Neuron (in vitro differentiated cells): ENCODE measurements around the gene UBE2Q2.

Source experiments
- H2AFZ ChIP-seq: one replicate; pipeline ENCODE4 v1.6.1; 2013; ENCODE audit warnings: low read depth, mild to moderate bottlenecking, inconsistent platforms, low read length, moderate library complexity
- H3K27me3 ChIP-seq: one replicate; pipeline ENCODE4 v1.6.1; 2013; ENCODE audit warnings: low read length; ENCODE audit not compliant: insufficient read depth
- H3K36me3 ChIP-seq: one replicate; pipeline ENCODE4 v1.6.1; 2013; ENCODE audit warnings: low read length; ENCODE audit not compliant: insufficient read depth
- H3K4me1 ChIP-seq: one replicate; pipeline ENCODE4 v1.6.1; 2013; ENCODE audit warnings: low read length; ENCODE audit not compliant: insufficient read depth
- H3K4me3 ChIP-seq: 2 replicates; pipeline ENCODE4 v1.5.1; 2013; ENCODE audit warnings: mild to moderate bottlenecking, low read length, moderate library complexity
- H3K9me3 ChIP-seq: one replicate; pipeline ENCODE4 v1.6.1; 2013; ENCODE audit warnings: low read length

UBE2Q2 gene

GRCh38 chr15:75927601-75928000, 84.4 kb downstream of the UBE2Q2 start:
- Histone ChIP-seq H3K27me3 (no peaks in the 10 kb centered on the region), H3K4me1 (no peaks in the 10 kb centered on the region), H3K9me3 (no peaks in the 10 kb centered on the region), H3K36me3 (peaks cover 54% of the 10 kb centered on the region), H3K4me3 (no peak overlapping the region), H2AFZ (no peak overlapping the region)

- no peaks in the 10 kb centered on the region for H3K4me1 ChIP-seq
- no peak overlapping the region for H3K4me3 ChIP-seq
- H3K27me3 ChIP-seq = no peaks in the 10 kb centered on the region
- H2AFZ ChIP-seq = no peak overlapping the region
- H3K9me3 ChIP-seq = no peaks in the 10 kb centered on the region
- H3K36me3 ChIP-seq = peaks cover 57% of the 10 kb centered on the region
These were observed 85.7 kb downstream of the UBE2Q2 start for GRCh38 chr15:75928680-75929608.

- H3K4me3 ChIP-seq = no peak overlapping the region
- no peaks in the 10 kb centered on the region for H3K27me3 ChIP-seq
- peaks cover 56% of the 10 kb centered on the region for H3K36me3 ChIP-seq
- H2AFZ ChIP-seq = no peak overlapping the region
- no peaks in the 10 kb centered on the region for H3K4me1 ChIP-seq
- no peaks in the 10 kb centered on the region for H3K9me3 ChIP-seq
These were observed 86.7 kb downstream of the UBE2Q2 start for GRCh38 chr15:75929799-75930565.

- Histone ChIP-seq H3K27me3 (no peaks in the 10 kb centered on the region), H3K4me1 (no peaks in the 10 kb centered on the region), H3K4me3 (no peak overlapping the region), H3K9me3 (no peaks in the 10 kb centered on the region), H2AFZ (no peak overlapping the region), H3K36me3 (peaks cover 56% of the 10 kb centered on the region)
These were observed 87.6 kb downstream of the UBE2Q2 start for GRCh38 chr15:75930866-75931265.

GRCh38 chr15:75942464-75942863, 99.2 kb downstream of the UBE2Q2 start:
- Histone ChIP-seq H3K9me3 (no peaks in the 10 kb centered on the region), H3K4me1 (no peaks in the 10 kb centered on the region), H3K4me3 (no peak overlapping the region), H3K27me3 (no peaks in the 10 kb centered on the region), H2AFZ (no peak overlapping the region), H3K36me3 (peaks cover 24% of the 10 kb centered on the region)

GRCh38 chr15:75943246-75943645, 100.0 kb downstream of the UBE2Q2 start:
- Histone ChIP-seq H3K36me3 (peaks cover 16% of the 10 kb centered on the region), H3K4me3 (no peak overlapping the region), H3K9me3 (no peaks in the 10 kb centered on the region), H3K4me1 (no peaks in the 10 kb centered on the region), H3K27me3 (no peaks in the 10 kb centered on the region), H2AFZ (no peak overlapping the region)

- Histone ChIP-seq H3K27me3 (no peaks in the 10 kb centered on the region), H3K4me1 (no peaks in the 10 kb centered on the region), H3K36me3 (peaks cover 12% of the 10 kb centered on the region), H2AFZ (no peak overlapping the region), H3K4me3 (no peak overlapping the region), H3K9me3 (no peaks in the 10 kb centered on the region)
These were observed 100.5 kb downstream of the UBE2Q2 start for GRCh38 chr15:75943713-75944215.

- Histone ChIP-seq H3K36me3 (no peaks in the 10 kb centered on the region), H3K27me3 (no peaks in the 10 kb centered on the region), H3K4me3 (no peak overlapping the region), H3K4me1 (no peaks in the 10 kb centered on the region), H2AFZ (no peak overlapping the region), H3K9me3 (no peaks in the 10 kb centered on the region)
These were observed 102.7 kb downstream of the UBE2Q2 start for GRCh38 chr15:75945953-75946352.

- H3K36me3 ChIP-seq = no peaks in the 10 kb centered on the region
- no peaks in the 10 kb centered on the region for H3K9me3 ChIP-seq
These were observed 103.8 kb downstream of the UBE2Q2 start for GRCh38 chr15:75947092-75947491.

GRCh38 chr15:75948761-75949296, 105.6 kb downstream of the UBE2Q2 start:
- no peaks in the 10 kb centered on the region for H3K36me3 ChIP-seq
- H3K27me3 ChIP-seq = no peaks in the 10 kb centered on the region
- no peak overlapping the region for H3K4me3 ChIP-seq
- no peaks in the 10 kb centered on the region for H3K9me3 ChIP-seq
- no peaks in the 10 kb centered on the region for H3K4me1 ChIP-seq
- no peak overlapping the region for H2AFZ ChIP-seq

More at GRCh38 chr15:75947092-75947491, 103.8 kb downstream of the UBE2Q2 start:
- H2AFZ ChIP-seq = no peak overlapping the region
- no peaks in the 10 kb centered on the region for H3K4me1 ChIP-seq
- H3K4me3 ChIP-seq = no peak overlapping the region
- H3K27me3 ChIP-seq = no peaks in the 10 kb centered on the region
